ENCODE results near the gene MRPL53. TPM values are rescaled to one million over a fixed set of nuclear protein-coding genes. Genes with fewer than 3 reads are reported as not detected.

The MRPL53 gene
- total RNA-seq, 2 donors from 2014 or later: 20.1 to 88.2 TPM

GRCh38 chr2:74424139-74424992 lies 48.1 kb downstream of the MRPL53 start:
- WGBS, 2 donors: 56 to 61% methylated on average over 5 of the region's 5 CpGs
- DNase-seq: no peak
- Histone ChIP-seq H3K27ac (no peak overlapping the region), H3K36me3 (replicated peaks in 1 of 2; ENCODE audit: insufficient read depth in 1 of 2, low read depth in 2 of 2) (peaks cover 8 to 21% of the 10 kb centered on the region in 2 donors), H3K9me3 (no peaks in the 10 kb centered on the region), H3K4me1 (peaks cover 19% of the 10 kb centered on the region), H3K4me3 (no peak overlapping the region), H3K27me3 (no peaks in the 10 kb centered on the region)
- intact Hi-C loops (cut with DNase I): no loop called here
- ATAC-seq: no peak
- TF ChIP-seq POLR2A (IDR thresholded peaks at IDR 0.05): no peak
- no peak for TF ChIP-seq CTCF (IDR thresholded peaks at IDR 0.05)

- 66% methylated on average over 7 to 9 of the region's 9 CpGs for WGBS, 2 donors
- intact Hi-C loops (cut with DNase I): no loop called here
- Histone ChIP-seq H3K4me3 (no peak overlapping the region), H3K27me3 (no peaks in the 10 kb centered on the region), H3K4me1 (peaks cover 19% of the 10 kb centered on the region), H3K9me3 (no peaks in the 10 kb centered on the region), H3K36me3 (replicated peaks in 1 of 2; ENCODE audit: insufficient read depth in 1 of 2, low read depth in 2 of 2) (peaks cover 3 to 13% of the 10 kb centered on the region in 2 donors), H3K27ac (no peak overlapping the region)
- ATAC-seq (no peak), DNase-seq (no peak)
- peak in 1 of 3 donors; percentile 6 for TF ChIP-seq POLR2A (IDR thresholded peaks at IDR 0.05)
- no peak for TF ChIP-seq CTCF (IDR thresholded peaks at IDR 0.05)
Observed at GRCh38 chr2:74423231-74424095, 49.0 kb downstream of the MRPL53 start.

Other genes with a start within 250 kb of the MRPL53 start
- gene SLC4A5, start 129.3 kb downstream of the MRPL53 start, total RNA-seq: 1 to 10 TPM; 2.3 to 8.3 TPM
- 10 to 100 TPM; 71.3 to 82.4 TPM for gene DCTN1, start 92.4 kb downstream of the MRPL53 start, total RNA-seq
- gene C2orf81, start 51.1 kb downstream of the MRPL53 start, total RNA-seq: 1 to 10 TPM in 1 of 2 donors, under 1 TPM in 1; 0.33 to 1.6 TPM
- 10 to 100 TPM in 1 of 2 donors, under 1 TPM in 1; 0.99 to 14.3 TPM for gene WDR54, start 51.0 kb downstream of the MRPL53 start, total RNA-seq
- 10 to 100 TPM; 36.1 to 80.8 TPM for gene RTKN, start 30.7 kb downstream of the MRPL53 start, total RNA-seq
- gene INO80B, start 17.6 kb downstream of the MRPL53 start, total RNA-seq: 10 to 100 TPM in 1 of 2 donors, 1 to 10 TPM in 1; 6.3 to 32.4 TPM
- gene WBP1, start 14.2 kb downstream of the MRPL53 start, total RNA-seq: 10 to 100 TPM; 35.3 to 56.3 TPM
- 10 to 100 TPM; 43.6 to 65.9 TPM for gene MOGS, start 7.3 kb downstream of the MRPL53 start, total RNA-seq
- 10 to 100 TPM; 20.5 to 39.2 TPM for gene CCDC142, start 10.3 kb upstream of the MRPL53 start, total RNA-seq
- 10 to 100 TPM; 26.5 to 28.3 TPM for gene TTC31, start 10.4 kb upstream of the MRPL53 start, total RNA-seq
- gene LBX2, start 26.9 kb upstream of the MRPL53 start, total RNA-seq: 1 to 10 TPM; 2.3 to 7.6 TPM
- gene PCGF1, start 35.0 kb upstream of the MRPL53 start, total RNA-seq: 10 to 100 TPM; 16.5 to 22.3 TPM
- not detected for gene TLX2, start 41.8 kb upstream of the MRPL53 start, total RNA-seq
- 1 to 10 TPM in 1 of 2 donors, not detected in 1; 2.0 TPM for gene DQX1, start 53.6 kb upstream of the MRPL53 start, total RNA-seq
- 100 to 1,000 TPM in 1 of 2 donors, 10 to 100 TPM in 1; 82.5 to 170 TPM for gene AUP1, start 57.0 kb upstream of the MRPL53 start, total RNA-seq
- 10 to 100 TPM; 14.3 to 14.5 TPM for gene HTRA2, start 57.3 kb upstream of the MRPL53 start, total RNA-seq
- 1 to 10 TPM in 1 of 2 donors, under 1 TPM in 1; 0.33 to 3.1 TPM for gene LOXL3, start 81.3 kb upstream of the MRPL53 start, total RNA-seq
- 10 to 100 TPM in 1 of 2 donors, 1 to 10 TPM in 1; 9.2 to 15.3 TPM for gene DOK1, start 82.0 kb upstream of the MRPL53 start, total RNA-seq
- not detected for gene M1AP, start 175.7 kb upstream of the MRPL53 start, total RNA-seq
- 1 to 10 TPM; 3.1 to 4.6 TPM for gene SEMA4F, start 181.6 kb upstream of the MRPL53 start, total RNA-seq

Data from body of pancreas (tissue), 4 donors.